ENCODE measurements around the gene EPO. TPM values are rescaled to one million over a fixed set of nuclear protein-coding genes. Genes with fewer than 3 reads are reported as not detected.

Gene EPO
- total RNA-seq, 1 donor from 2014 or later, result 0.58 TPM

DNA sequence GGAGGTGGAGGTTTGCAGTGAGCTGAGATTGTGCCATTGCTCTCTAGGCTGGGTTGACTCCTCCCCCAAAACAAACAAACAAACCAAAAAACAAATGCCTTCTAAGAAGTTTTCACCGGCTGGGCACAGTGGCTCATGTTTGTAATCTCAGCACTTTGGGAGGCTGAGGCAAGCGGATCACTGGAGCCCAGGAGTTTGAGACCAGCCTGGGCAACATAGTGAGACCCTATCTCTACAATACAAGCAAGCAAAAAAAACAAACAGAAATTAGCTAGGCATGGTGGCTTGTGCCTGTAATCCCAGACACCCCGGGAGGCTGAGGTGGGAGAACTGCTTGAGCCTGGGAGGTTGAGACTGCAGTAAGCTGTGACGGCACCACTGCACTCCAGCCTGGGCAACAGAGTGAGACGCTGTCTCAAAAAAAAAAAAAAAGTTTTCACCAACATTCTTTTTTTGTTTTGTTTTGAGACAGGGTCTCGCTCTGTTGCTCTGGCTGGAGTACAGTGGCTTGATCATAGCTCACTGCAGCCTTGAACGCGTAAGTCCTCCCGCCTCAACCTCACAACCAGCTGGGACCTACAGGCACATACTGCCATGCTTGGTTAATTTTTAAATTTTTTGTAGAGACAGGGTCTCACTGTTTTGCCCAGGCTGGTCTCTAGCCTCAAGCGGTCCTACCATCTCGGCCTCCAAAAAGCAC, 11.8 kb downstream of the EPO start:
- Histone ChIP-seq H3K79me2 (ENCODE audit: low read depth) (no peaks in the 10 kb centered on the region), H3K4me1 (no peaks in the 10 kb centered on the region), H3K27me3 (no peaks in the 10 kb centered on the region), H3K9me3 (ENCODE audit: low read depth) (no peaks in the 10 kb centered on the region), H3F3A (ENCODE audit: low read depth) (no peaks in the 10 kb centered on the region), H3K27ac (no peak overlapping the region), H3K36me3 (no peaks in the 10 kb centered on the region), H4K20me1 (ENCODE audit: low read depth) (no peaks in the 10 kb centered on the region), H3K9ac (no peak overlapping the region), H3K4me3 (no peak overlapping the region), H2AFZ (replicated peaks) (no peak overlapping the region), H3K4me2 (no peak overlapping the region)
- Mint-ChIP-seq H3K27me3 (ENCODE audit: insufficient read depth, low read depth) (peaks cover 12% of the 10 kb centered on the region), H3K27ac (no peak overlapping the region), H3K4me3 (no peak overlapping the region), H3K9me3 (no peaks in the 10 kb centered on the region), H3K4me1 (no peaks in the 10 kb centered on the region), H3K36me3 (no peaks in the 10 kb centered on the region)
- TF ChIP-seq, protein P1, sequence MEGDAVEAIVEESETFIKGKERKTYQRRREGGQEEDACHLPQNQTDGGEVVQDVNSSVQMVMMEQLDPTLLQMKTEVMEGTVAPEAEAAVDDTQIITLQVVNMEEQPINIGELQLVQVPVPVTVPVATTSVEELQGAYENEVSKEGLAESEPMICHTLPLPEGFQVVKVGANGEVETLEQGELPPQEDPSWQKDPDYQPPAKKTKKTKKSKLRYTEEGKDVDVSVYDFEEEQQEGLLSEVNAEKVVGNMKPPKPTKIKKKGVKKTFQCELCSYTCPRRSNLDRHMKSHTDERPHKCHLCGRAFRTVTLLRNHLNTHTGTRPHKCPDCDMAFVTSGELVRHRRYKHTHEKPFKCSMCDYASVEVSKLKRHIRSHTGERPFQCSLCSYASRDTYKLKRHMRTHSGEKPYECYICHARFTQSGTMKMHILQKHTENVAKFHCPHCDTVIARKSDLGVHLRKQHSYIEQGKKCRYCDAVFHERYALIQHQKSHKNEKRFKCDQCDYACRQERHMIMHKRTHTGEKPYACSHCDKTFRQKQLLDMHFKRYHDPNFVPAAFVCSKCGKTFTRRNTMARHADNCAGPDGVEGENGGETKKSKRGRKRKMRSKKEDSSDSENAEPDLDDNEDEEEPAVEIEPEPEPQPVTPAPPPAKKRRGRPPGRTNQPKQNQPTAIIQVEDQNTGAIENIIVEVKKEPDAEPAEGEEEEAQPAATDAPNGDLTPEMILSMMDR (IDR thresholded peaks at IDR 0.05), result no peak
- TF ChIP-seq EZH2phosphoT487 (IDR thresholded peaks at IDR 0.05) (no peak), EZH2 (IDR thresholded peaks at IDR 0.05) (no peak)
- no peak for DNase-seq (ENCODE audit: low spot score)

DNA sequence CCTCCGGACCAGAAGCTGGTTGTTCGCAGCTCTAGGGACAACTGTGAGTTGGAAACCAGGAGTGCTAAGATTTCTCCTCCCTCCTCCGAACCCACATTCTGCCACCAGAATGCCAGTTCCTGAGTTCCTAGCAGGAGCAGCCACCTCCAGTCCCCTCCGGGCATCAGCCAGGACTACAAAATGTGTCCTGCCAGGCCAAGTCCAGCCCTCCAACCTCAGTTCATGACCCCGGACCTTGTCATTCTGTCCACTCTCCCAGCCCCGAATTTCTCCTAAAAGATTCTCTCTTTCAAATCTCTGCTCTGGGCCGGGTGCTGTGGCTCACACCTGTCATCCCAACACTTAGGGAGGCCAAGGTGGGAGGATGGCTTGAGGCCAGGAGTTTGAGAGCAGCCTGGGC, 15.5 kb downstream of the EPO start:
- H2AFZ ChIP-seq (replicated peaks), result no peak overlapping the region
- TF ChIP-seq EZH2phosphoT487 (IDR thresholded peaks at IDR 0.05) (no peak), EZH2 (IDR thresholded peaks at IDR 0.05) (no peak)
- TF ChIP-seq, protein P1 (IDR thresholded peaks at IDR 0.05), result no peak
- Mint-ChIP-seq H3K27ac (no peak overlapping the region), H3K36me3 (no peaks in the 10 kb centered on the region), H3K4me1 (peaks cover 3% of the 10 kb centered on the region), H3K27me3 (ENCODE audit: insufficient read depth, low read depth) (peaks cover 6% of the 10 kb centered on the region), H3K9me3 (peaks cover 7% of the 10 kb centered on the region), H3K4me3 (no peak overlapping the region)
- no peaks in the 10 kb centered on the region for H3K9me3 ChIP-seq (ENCODE audit: low read depth)
- no peaks in the 10 kb centered on the region for H3K27me3 ChIP-seq
- no peaks in the 10 kb centered on the region for H4K20me1 ChIP-seq (ENCODE audit: low read depth)
- no peaks in the 10 kb centered on the region for H3K79me2 ChIP-seq (ENCODE audit: low read depth)
- H3K36me3 ChIP-seq, result no peaks in the 10 kb centered on the region
- H3F3A ChIP-seq (ENCODE audit: low read depth), result no peaks in the 10 kb centered on the region
- no peak overlapping the region for H3K4me3 ChIP-seq
- H3K27ac ChIP-seq, result no peak overlapping the region
- DNase-seq (ENCODE audit: low spot score), result no peak
- no peak overlapping the region for H3K4me2 ChIP-seq
- H3K9ac ChIP-seq, result no peak overlapping the region
- no peaks in the 10 kb centered on the region for H3K4me1 ChIP-seq

DNA sequence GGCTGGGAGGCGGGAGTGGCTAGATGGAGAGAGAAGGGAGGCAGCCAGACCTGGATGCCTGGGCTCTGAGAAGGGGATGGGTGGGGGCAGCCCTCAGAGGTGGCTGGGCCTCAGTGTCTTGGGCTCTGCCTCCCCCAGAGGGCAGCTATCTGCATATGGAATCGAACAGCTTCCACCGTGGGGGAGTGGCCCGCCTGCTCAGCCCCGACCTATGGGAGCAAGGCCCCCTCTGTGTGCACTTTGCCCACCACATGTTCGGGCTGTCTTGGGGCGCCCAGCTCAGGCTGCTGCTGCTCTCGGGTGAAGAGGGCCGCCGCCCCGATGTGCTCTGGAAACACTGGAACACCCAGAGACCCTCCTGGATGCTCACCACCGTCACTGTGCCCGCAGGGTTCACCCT, 16.4 kb downstream of the EPO start:
- no peak overlapping the region for H3K27ac ChIP-seq
- no peaks in the 10 kb centered on the region for H3K79me2 ChIP-seq (ENCODE audit: low read depth)
- H3K4me1 Mint-ChIP-seq, result peaks cover 3% of the 10 kb centered on the region
- no peak overlapping the region for H2AFZ ChIP-seq (replicated peaks)
- no peaks in the 10 kb centered on the region for H3K36me3 Mint-ChIP-seq
- peaks cover 6% of the 10 kb centered on the region for H3K27me3 Mint-ChIP-seq (ENCODE audit: insufficient read depth, low read depth)
- H3K4me2 ChIP-seq, result no peak overlapping the region
- no peak overlapping the region for H3K9ac ChIP-seq
- H3K27me3 ChIP-seq, result no peaks in the 10 kb centered on the region
- no peak for DNase-seq (ENCODE audit: low spot score)
- no peak overlapping the region for H3K27ac Mint-ChIP-seq
- no peaks in the 10 kb centered on the region for H3K9me3 ChIP-seq (ENCODE audit: low read depth)
- no peaks in the 10 kb centered on the region for H3K36me3 ChIP-seq
- no peaks in the 10 kb centered on the region for H3K4me1 ChIP-seq
- no peak overlapping the region for H3K4me3 Mint-ChIP-seq
- no peaks in the 10 kb centered on the region for H3F3A ChIP-seq (ENCODE audit: low read depth)
- TF ChIP-seq, protein P1 (IDR thresholded peaks at IDR 0.05), result no peak
- no peak for TF ChIP-seq EZH2phosphoT487 (IDR thresholded peaks at IDR 0.05)
- TF ChIP-seq EZH2 (IDR thresholded peaks at IDR 0.05), result no peak
- peaks cover 7% of the 10 kb centered on the region for H3K9me3 Mint-ChIP-seq
- no peaks in the 10 kb centered on the region for H4K20me1 ChIP-seq (ENCODE audit: low read depth)
- H3K4me3 ChIP-seq, result no peak overlapping the region

Data from neural progenitor cell (in vitro differentiated cells).